ENCODE results near the gene SCYGR5.

- TF ChIP-seq EZH2phosphoT487 (IDR thresholded peaks at IDR 0.05; ENCODE audit: borderline replicate concordance) = no peak
- TF ChIP-seq POLR2AphosphoS5 (IDR thresholded peaks at IDR 0.05; ENCODE audit: low read depth, low read length) = no peak
- no peak for TF ChIP-seq POLR2A (IDR thresholded peaks at IDR 0.05; ENCODE audit: borderline replicate concordance, extremely low read depth, insufficient read depth, insufficient read length)
- no peak for TF ChIP-seq CTCF (IDR thresholded peaks at IDR 0.05 in 2 of 3, conservative IDR thresholded peaks at IDR 0.05 in 1 of 3; ENCODE audit: borderline replicate concordance in 1 of 3, insufficient read depth in 1 of 3, low read depth in 2 of 3, low read length in 2 of 3)
- TF ChIP-seq ELF1 (IDR thresholded peaks at IDR 0.05; ENCODE audit: borderline replicate concordance, low read depth) = no peak
- TF ChIP-seq EZH2 (IDR thresholded peaks at IDR 0.05) = no peak
- no peak for TF ChIP-seq ZNF274 (IDR thresholded peaks at IDR 0.05; ENCODE audit: low read depth, low read length)
- TF ChIP-seq ZBTB33 (IDR thresholded peaks at IDR 0.05; ENCODE audit: extremely low read depth, insufficient replicate concordance, low read length) = no peak
- no peak for TF ChIP-seq JUND (IDR thresholded peaks at IDR 0.05)
- no peak for TF ChIP-seq SRF (IDR thresholded peaks at IDR 0.05; ENCODE audit: low read depth)
- TF ChIP-seq SIN3A (IDR thresholded peaks at IDR 0.05; ENCODE audit: low read depth) = no peak
- TF ChIP-seq MAX (IDR thresholded peaks at IDR 0.05) = no peak
These were observed 9.3 kb upstream of the SCYGR5 start for GRCh38 chr2:227657199-227657845.

Measured in HCT116 (cell line).